Measurements from ENCODE around the gene RNPC3.

RNPC3 gene, protein sequence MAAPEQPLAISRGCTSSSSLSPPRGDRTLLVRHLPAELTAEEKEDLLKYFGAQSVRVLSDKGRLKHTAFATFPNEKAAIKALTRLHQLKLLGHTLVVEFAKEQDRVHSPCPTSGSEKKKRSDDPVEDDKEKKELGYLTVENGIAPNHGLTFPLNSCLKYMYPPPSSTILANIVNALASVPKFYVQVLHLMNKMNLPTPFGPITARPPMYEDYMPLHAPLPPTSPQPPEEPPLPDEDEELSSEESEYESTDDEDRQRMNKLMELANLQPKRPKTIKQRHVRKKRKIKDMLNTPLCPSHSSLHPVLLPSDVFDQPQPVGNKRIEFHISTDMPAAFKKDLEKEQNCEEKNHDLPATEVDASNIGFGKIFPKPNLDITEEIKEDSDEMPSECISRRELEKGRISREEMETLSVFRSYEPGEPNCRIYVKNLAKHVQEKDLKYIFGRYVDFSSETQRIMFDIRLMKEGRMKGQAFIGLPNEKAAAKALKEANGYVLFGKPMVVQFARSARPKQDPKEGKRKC
- total RNA-seq = 5.2 to 25.3 (median 16.5) reads per million in 17 experiments

DNA sequence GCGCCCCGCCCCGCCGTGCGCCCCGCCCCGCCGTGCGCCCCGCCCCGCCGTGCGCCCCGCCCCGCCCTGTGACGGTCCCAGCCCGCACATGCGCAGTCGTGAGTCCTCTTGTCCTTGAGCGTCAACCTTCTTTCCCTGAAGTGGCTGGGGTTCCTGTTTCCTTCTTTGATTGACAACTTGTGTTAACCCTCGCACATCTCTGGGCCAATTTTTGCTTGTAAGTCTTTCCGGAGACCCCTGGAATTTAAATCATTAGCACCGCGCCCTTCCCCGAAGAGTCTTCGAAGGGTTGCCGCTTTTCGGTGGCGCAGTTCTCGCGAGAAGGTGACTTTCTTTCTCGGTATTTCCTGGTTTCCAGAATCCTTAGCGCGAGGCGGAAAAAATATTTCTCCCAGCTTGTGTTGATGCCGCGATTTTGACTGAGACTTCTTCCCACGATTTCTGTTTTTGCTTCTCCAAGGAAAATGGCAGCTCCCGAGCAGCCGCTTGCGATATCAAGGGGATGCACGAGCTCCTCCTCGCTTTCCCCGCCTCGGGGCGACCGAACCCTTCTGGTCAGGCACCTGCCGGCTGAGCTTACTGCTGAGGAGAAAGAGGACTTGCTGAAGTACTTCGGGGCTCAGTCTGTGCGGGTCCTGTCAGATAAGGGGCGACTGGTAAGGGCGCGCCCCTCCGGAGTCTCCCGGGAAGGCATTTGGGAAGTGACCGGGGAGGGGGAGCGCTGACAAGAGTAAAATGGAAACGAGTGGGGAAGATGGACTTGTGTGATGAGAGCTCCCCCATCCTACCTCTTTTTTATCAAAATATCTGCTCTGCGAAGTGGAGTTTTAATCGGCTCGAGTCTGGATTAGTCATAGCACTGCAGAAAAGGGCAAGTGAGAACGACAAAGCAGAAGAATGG, at the start of gene RNPC3:
Gene RNPC3, plus strand, starts transcription at position 93 of the 901 bp plus-strand sequence. Its CDS starts 372 bp downstream, at position 465.
- peak; percentile 93 to 98 (median 95) for DNase-seq

DNA sequence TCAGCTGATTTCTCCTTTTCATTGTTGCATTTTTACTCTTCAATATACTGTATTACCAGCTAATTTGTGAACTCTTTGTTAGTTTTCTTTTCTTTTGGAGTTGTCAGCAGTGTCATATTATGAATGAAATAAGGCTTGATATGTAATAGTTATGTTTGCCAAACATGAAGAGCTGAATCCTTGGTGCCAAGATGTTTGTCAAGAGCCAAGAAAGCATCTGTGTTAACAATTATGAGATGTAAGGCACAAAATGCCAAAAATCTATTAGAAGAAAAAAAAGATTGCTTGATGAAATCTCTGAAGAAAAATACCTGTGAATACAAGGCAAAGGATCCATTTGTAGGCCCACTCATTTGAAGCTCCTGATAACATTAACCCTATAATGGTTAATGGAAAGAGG, 48.4 kb upstream of the RNPC3 start:
- DNase-seq = no peak

DNA sequence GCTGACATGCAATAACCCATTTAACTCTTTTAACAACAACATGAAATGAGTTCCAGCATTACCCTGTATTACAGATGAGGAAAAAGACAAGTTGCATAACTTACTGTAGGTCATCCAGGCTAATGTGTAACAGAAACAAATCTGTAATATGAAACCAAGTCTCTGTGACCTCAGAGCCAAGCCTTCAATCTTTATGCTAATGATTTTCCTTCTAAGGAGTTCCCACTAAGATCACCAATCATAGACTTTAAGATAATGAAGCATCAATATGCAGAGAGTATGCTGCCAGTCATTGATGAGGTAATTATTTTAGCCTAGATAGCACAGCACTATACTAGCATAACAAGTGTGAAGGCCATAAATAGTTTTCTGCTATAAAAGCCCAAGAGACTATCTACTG, 35.6 kb upstream of the RNPC3 start:
- no peak for DNase-seq

DNA sequence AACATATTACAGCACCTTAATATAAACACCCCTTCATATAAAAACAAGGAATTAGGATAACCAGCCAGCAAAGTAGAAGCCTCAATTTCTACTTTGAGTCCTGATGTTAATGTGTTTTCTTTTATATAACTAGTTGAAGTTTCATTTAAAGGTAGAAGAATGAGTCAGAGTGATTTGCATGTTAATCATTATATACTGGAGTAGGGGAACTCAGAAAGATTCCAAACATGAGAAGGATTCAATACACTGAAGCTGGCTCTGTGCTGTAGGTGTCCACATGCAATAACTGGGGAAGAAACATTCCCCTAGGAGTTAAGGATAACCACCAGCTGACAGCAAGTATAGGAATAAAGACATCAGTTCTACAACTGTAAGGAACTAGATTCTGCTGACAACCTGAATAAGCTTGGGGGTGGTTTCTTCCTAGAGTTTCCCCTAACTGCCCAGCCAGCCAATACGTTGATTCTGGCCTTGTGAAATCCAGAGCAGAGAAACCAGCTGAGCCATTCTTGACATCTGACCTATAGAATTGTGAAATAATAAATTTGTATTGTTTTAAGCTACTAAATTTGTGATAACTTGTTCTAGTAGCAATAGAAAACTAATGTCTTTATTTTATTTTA, 33.4 kb upstream of the RNPC3 start:
- peak; percentile 40 to 58 (median 45) for DNase-seq

DNA sequence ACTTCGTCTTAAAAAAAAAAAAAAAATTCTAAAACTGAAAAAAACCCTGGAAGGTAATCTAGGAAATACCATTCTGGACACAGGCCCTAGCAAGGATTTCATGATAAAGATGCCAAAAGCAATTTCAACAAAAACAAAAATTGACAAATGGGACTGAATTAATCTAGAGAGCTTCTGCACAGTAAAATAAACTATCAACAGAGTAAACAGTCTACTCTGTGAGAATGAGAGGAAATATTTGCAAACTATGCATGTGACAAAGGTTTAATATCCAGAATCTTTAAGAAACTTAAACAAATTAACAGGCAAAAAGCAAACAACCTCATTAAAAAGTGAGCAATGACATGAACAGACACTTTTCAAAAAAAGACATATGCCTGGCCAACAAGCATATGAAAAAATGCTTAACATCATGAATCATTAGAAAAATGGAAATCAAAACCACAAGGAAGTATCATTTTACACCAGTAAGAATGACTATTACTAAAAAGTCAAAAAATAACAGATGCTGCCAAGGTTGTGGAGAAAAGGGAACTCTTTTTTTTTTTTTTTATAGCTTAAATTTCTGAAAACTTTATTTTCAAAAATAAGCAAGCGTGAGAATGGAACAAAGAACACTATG, 29.4 kb upstream of the RNPC3 start:
- no peak for DNase-seq

DNA sequence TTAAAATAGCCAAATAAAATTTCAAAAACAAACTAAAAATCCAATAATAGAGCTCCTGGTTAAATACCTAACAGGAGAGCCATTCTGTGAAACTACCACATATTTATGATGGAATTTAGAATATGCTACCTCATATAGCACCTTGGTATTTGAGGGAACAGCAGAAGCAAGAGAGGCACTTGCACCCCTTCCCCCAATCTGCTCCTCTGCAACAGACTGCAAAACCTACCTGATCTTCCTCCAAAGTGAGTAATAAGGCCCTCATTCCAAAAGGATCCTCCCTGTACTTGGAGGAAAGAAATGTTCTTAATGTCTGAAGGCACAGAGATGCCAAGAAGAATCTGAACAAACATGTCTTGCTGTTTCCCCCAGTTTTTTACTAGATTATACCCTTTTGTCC, 28.1 kb upstream of the RNPC3 start:
- DNase-seq = no peak

DNA sequence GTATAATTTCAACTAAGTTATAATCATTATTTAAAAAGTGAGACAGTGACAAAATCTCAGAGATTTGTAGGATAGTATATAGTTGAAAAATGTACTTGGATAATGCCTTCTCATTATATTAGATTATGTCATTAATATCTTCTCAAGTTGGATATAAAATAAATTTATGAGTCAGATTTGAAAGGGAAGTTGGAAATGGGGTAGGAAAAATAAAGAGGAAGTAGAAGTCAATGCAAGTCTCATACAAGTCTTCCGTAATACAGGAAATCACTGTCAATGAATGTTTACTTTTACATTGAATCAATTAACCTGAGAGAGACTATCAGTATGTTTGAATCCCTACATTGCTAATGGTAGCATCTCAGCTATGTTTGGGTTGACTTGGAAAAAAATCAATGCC, 16.2 kb upstream of the RNPC3 start:
- peak in 2 of 4 experiments; percentile 63 to 71 for DNase-seq

DNA sequence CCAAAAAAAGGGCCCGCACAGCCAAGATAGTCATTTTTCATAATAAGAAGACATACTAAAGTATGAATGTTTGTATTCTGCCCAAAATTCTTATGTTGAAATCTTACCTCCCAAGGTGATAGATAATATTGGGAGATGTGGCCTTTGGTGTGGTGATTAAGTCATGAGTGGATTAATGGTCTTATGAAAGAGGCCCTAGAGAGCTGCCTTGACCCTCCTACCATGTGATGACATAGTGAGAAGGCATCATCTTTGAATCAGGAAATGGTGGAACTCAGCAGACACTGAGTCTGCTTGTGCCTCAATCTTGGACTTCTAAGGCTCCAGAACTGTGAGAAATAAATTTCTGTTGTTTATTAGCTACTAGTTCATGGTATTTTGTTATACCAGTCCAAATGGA, 11.8 kb upstream of the RNPC3 start:
- DNase-seq = peak; percentile 6 to 53 (median 30)

DNA sequence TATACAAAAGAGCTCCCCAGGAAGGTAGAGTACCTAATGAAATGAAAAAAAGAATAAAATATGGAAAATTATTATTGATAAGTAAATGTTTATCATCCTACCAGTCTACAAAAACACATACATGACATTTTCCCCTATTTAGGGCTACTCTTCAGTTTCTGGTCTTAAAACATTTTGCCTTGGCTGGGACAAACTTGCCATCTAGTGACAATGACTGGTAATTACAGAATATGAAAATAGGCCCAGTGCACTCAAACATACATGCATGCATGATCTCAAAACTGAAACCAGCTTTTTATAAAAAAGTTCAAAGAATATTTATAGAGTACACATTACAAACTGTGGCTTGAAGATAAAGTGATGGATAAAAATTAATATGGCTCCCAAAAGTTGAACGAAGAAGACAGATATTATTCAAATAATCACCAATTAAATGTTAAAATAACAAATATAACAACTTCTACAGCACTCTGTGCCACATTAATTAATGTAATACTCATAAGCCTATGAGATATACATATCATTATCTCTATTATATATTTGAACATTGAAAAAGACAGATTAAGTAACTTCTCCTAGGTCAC, 10.5 kb upstream of the RNPC3 start:
- peak; percentile 32 to 70 (median 56) for DNase-seq

DNA sequence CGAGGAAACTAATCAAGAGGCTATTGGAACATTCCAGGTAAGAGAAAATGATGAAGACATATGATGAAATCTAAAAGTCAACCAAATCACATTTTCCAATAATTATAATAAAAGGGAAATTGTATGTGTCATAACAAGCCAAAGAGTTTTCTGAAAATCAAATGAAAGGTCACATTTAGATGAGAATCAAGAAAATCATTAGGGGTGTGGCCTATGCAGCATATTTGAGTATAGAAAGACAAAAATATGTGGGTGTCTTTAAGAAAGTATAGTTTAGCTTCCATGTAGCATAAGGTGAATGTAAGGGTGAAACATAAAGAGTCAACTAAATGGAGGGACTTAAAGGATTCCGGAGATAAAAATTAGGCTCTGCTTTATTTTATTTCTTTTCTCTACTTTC, 9.2 kb upstream of the RNPC3 start:
- no peak for DNase-seq

DNA sequence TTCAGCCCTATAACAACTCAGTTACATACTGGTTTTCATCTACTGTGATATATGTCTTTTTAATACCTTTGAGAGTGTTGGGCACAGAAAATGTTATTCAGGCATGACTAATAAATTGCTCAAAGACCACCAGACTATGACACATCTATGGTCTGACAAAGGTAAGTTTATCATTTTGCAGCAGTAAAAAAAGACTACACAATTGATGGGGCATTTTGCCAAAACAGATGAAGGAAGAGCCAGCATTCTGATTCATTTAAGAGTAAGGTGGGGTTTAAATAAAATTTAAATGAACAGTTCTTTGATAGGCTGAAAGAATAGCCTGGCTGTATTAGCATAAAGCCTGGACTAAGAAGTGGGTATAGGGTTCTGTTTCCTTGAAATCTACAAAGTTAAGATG, 8.8 kb upstream of the RNPC3 start:
- DNase-seq = no peak

DNA sequence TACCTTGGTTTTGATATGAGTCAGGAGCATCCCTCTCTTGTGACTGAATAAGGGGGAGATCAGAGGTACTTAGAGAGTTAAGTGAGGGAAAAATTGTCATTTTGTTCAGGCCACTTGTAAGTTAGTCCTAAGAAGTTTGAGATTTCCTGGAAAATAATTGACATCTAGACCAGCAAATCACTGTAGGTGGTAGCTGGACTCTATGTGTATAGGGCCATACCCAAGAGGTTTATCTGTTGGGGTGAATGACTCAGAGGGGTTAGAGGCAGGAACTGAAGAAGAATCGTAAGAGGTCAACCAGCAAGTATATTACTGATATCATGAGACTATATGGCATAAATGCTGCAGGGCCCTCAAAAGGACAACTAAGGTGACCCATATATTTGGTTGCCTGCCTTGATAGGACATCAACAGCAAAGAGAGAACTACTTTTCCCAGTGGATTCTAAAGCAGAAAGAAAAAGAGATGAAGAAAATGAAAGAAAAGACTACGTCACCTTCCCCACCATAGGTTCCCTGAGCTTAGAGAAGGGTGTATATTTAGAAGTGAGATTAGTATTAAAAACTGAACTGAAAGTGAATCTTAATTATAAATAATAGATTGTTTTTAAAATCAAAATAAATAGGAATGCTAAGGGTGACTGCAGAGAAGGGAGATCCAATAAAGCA, 8.0 kb upstream of the RNPC3 start:
- no peak for DNase-seq

DNA sequence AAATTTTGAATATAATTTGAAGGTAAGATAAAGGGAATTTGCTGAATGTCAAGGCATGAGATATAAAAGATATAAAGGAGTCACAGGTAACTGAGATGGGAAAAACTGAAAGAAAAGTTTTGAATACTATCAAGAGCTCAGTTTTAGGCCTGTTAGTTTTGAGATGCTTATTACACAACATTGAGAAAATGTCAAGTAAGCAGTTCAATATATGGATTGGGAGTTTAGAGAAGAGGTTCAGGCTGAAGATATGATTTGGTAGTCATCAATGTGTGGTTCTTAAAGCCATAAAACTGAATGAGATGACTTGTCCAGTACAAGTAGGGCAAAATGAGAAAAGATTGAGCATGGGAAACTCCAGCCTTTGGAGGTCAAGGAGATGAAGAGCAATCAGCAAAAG, 4.7 kb upstream of the RNPC3 start:
- no peak for DNase-seq

DNA sequence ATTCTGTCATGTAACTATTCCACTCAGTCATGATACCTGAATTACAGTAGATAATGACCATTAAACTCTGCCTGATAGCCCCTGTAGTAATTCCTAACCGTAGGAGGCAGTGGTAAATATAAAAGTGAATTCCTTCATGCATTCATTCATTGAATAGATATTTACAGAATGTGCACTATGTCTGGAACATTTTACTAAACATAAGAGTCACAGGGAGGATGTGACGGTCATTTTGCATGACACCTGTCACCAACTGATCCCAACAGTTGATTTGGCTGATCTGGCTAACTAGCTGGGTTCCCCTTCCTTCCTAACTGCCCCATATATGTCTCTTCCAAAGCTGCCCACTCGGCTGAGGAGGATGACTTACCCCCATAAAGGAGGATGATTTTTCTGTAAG, 2.2 kb upstream of the RNPC3 start:
- DNase-seq = no peak

DNA sequence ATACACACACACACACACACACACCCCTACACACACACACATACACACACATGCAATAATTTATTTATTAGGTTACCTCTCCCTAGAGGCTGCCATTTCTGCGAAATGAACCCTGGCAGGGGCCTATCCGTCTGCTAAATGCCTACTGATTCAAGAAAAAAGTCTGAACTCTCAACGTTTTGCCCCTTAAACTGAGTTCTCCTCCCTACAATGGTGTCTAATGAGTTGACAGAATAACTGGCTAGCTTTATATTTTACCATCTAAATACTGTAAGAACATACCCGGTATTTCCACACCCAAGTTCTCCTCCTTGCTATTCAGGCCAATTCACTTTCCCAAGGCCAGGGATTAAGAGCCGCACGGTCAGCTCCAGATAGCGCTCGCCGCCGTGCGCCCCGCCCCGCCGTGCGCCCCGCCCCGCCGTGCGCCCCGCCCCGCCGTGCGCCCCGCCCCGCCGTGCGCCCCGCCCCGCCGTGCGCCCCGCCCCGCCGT, 339 bp upstream of the RNPC3 start:
- DNase-seq = peak; percentile 57 to 80 (median 74)

DNA sequence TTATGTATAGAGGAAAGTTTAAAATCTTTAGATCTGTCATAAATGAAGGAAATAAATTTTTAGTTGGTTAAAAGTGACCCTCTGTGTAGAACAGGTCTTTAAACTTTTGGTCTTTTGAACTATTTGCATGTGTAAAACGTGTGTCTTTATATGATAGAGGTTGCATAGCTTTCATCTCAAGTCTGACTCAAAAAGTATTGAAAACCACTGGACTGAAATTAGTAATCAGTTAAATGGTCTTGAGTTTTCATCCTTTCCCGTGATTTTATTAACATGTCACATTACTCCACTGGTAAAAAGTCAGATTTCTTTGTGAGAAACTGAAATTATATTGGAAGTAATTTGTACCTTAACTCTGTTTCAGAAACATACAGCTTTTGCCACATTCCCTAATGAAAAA, 1.8 kb downstream of the RNPC3 start:
- DNase-seq = no peak

DNA sequence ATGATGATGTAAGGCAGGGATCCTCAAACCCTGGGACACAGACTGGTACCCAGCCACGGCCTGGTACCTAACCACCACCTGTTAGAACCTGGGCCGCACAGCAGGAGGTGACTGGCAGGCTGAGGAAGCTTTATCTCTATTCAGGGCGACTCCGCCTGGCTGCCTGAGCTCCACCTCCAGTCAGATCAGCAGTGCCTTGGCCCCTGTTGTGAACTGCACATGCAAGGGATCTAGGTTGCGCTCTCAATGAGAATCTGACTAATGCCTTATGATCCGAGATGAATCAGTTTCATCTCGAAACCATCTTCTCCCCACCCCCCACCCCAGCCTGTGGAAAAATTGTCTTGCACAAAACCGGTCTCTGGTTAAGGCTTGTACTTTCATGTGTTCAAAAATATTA, 4.2 kb downstream of the RNPC3 start:
- DNase-seq = no peak

DNA sequence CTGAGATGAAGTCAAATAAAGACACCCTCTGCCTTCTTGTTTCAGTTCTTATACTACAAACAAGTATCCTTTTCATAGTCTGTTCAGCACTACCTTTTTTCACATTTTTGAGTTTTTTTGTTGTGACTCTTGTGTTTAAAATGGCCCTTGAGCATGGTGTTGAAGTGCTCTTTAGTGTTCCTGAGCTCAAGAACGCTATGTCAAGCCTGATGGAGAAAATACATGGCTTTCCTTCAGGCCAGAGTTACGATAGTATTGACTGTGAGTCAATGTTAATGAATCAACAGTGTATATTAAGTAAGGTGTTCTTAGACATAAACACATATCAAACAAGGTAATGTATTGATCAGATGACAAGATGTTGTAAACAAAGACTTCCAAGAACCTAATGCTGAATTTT, 12.7 kb downstream of the RNPC3 start:
- DNase-seq = no peak

DNA sequence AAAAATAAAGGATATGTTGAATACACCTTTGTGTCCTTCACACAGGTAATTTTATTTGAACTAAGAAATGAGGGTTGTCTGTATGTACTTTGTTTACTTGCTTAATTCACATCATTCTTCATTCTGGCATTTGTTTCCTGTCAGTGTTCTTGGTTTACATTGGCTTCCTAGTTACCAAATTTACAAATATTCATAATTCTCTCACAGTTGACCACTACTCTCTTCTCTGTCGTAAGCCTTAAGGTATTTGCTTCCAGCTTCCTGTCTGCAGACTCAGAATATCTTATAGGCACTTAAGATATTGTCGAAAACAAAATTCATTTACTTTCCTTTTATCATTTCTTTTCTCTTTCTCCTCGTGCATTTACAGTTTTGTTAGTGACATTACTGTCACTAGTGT, 15.9 kb downstream of the RNPC3 start:
- no peak for DNase-seq

DNA sequence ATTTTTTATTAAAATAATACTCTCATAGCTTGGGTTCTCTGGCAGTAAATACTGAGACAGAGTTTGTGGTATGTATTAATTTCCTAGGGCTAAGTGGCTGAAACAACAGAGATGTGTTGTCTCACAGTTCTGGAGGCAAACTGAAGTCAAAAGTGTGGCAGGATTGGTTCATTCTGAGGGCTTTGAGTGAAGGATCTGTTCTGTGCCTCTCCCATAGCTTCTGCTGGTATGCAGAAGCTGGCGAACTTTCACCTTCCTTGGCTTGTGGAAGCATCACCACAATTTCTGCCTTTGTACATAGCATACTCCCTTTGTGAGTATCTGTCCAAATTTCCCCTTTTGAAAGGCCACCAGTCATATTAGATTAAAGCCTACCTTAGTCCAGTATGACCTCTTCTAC, 21.0 kb downstream of the RNPC3 start:
- DNase-seq = no peak

DNA sequence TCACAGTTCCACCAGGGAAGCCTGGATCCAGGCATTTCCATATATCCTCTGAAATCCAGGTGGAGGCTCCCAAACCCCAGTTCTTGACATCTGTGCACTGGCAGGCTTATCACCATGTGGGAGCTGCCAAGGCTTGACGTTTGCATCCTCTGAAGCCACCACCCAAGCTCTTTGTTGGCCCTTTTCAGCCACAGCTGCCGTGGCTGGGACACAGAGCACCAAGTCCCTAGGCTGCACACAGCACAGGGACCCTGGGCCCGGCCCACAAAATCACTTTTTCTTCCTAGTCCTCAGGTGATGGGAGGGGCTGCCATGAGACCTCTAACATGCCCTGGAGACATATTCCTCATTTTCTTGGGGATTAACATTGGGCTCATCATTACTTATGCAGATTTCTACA, 22.3 kb downstream of the RNPC3 start:
- DNase-seq = no peak

All from suppressor macrophage (primary cell).